Erythroblast (primary cell): ENCODE measurements around the gene SH2D7.

Experiments
- GATA1 ChIP-seq: IDR thresholded peaks from 2 replicates; pipeline ENCODE4 v1.6.1; 2011; ENCODE audit warnings: low read depth, mild to moderate bottlenecking, control low read depth, low read length, moderate library complexity
- POLR2A ChIP-seq: IDR thresholded peaks from 2 replicates; pipeline ENCODE4 v1.6.1; 2011; ENCODE audit warnings: mild to moderate bottlenecking, low read length

DNA sequence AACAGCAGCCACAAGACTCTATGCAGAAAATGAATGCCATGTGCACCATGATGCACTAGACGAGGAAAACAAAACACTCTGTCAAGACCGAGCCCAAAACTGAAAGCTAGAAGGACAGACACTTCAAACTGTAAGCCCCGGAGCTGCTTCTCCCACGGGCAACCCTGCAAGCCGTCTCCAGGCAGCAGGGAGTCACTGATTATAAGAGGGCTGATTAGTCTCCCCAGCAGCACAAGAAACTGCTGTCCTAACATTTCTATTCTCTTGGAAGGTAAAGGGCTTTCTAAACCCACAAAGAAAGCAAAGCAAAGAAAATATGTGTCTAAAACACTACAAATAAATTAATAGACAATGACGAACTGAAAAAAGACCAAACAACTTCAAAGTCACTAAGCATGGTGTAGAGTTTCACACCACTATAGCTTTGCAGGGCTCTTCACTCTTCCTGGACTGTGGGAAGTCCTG is 30.4 kb upstream of the SH2D7 start:
- TF ChIP-seq POLR2A, result no peak
- no peak for TF ChIP-seq GATA1
